Endothelial cell of umbilical vein (primary cell): ENCODE results near the gene CHD9. TPM values are rescaled to one million over a fixed set of nuclear protein-coding genes. Genes with fewer than 3 reads are reported as not detected.

Experiments
- BruUV-seq: library from RNA; stranded (reverse); fragments of 400-500 nt; replicated peaks from 2 replicates; lab custom pipeline; 2021; lab: Mats Ljungman, UMichigan
- CTCF ChIA-PET: fragments of 300-600, 350-600 bp; sonication (Branson Sonifier 250); formaldehyde crosslinking; loops from one replicate; lab custom pipeline; 2021; ENCODE audit warnings: antibody characterized with exemption, inconsistent platforms; lab: Charles Lee
- POLR2A ChIA-PET: fragments of 300-600, 350-600 bp; sonication (Branson Sonifier 250); formaldehyde crosslinking; loops from one replicate; lab custom pipeline; 2021; ENCODE audit warnings: antibody characterized with exemption, inconsistent platforms; lab: Charles Lee
- DNase-seq: peaks from one replicate; pipeline ENCODE4 v3.0.0-alpha.2; 2011; ENCODE audit warnings: low read depth, low spot score
- FAIRE-seq: peaks from 2 replicates; lab custom pipeline; 2011; peaks lifted over from hg19 to GRCh38; lab: Jason Lieb, UNC
- H2AFZ ChIP-seq: 2 replicates; pipeline ENCODE4 v1.6.0; 2012; ENCODE audit warnings: low read depth, low read length, control low read depth, inconsistent platforms
- H3K27ac ChIP-seq: 2 replicates; pipeline ENCODE4 v1.5.1; 2011; ENCODE audit warnings: low read depth, mild to moderate bottlenecking, control low read depth, low read length, moderate library complexity; ENCODE audit not compliant: insufficient read depth
- H3K27me3 ChIP-seq, 2 experiments: 2 replicates each; pipeline versions ENCODE4 v1.6.0 to v1.6.1; 2011; ENCODE audit warnings: low read length in 2 of 2, mixed read lengths in 1 of 2; ENCODE audit not compliant: control insufficient read depth in 2 of 2, insufficient read depth in 2 of 2
- H3K36me3 ChIP-seq, 2 experiments: 2 replicates in 1 of 2; 3 replicates in 1 of 2; pipeline ENCODE4 v1.5.1; 2011; ENCODE audit warnings: low read length in 2 of 2, mild to moderate bottlenecking in 1 of 2, moderate library complexity in 1 of 2; ENCODE audit not compliant: control insufficient read depth in 2 of 2, insufficient read depth in 2 of 2; ENCODE audit errors: extremely low read depth in 1 of 2
- H3K4me1 ChIP-seq: 3 replicates; pipeline ENCODE4 v1.5.1; 2011; ENCODE audit warnings: mild to moderate bottlenecking, low read length; ENCODE audit not compliant: control insufficient read depth, insufficient read depth; ENCODE audit errors: extremely low read depth
- H3K4me2 ChIP-seq: 2 replicates; pipeline ENCODE4 v1.6.1; 2011; ENCODE audit warnings: low read length, control low read depth, mixed read lengths; ENCODE audit not compliant: insufficient read depth
- H3K4me3 ChIP-seq, 3 experiments: fragments of 200-600 bp in 1 of 3; sonication (generic), shearing (Covaris generic) in 1 of 3; replicated peaks in 1 of 3; 2 replicates each; pipeline ENCODE4 v1.5.1; 2011 to 2016; ENCODE audit warnings: control low read depth in 3 of 3, low read length in 3 of 3, mild to moderate bottlenecking in 2 of 3, inconsistent platforms in 1 of 3, low read depth in 1 of 3, moderate library complexity in 1 of 3; ENCODE audit not compliant: insufficient read depth in 1 of 3
- H3K79me2 ChIP-seq: 2 replicates; pipeline ENCODE4 v1.6.0; 2012; ENCODE audit warnings: low read length, inconsistent platforms; ENCODE audit not compliant: control insufficient read depth, insufficient read depth
- H3K9ac ChIP-seq: replicated peaks from 2 replicates; pipeline ENCODE3; 2011; ENCODE audit warnings: low read length, control low read depth; ENCODE audit not compliant: insufficient read depth; ENCODE audit errors: extremely low read depth
- H3K9me1 ChIP-seq: replicated peaks from 3 replicates; pipeline ENCODE4 v1.6.0; 2011; ENCODE audit warnings: mild to moderate bottlenecking, low read length; ENCODE audit not compliant: control insufficient read depth, insufficient read depth; ENCODE audit errors: extremely low read depth
- H3K9me3 ChIP-seq: replicated peaks from 2 replicates; pipeline ENCODE4 v1.5.1; 2012; ENCODE audit warnings: low read length, inconsistent platforms; ENCODE audit not compliant: control insufficient read depth, insufficient read depth
- H4K20me1 ChIP-seq: replicated peaks from 2 replicates; pipeline ENCODE3; 2011; ENCODE audit warnings: mild to moderate bottlenecking, low read length; ENCODE audit not compliant: control insufficient read depth, insufficient read depth; ENCODE audit errors: extremely low read depth
- EZH2 ChIP-seq: IDR thresholded peaks from 2 replicates; pipeline ENCODE4 v1.6.1; 2012; ENCODE audit warnings: borderline replicate concordance, low read depth, mild to moderate bottlenecking, moderate library complexity, low read length, inconsistent platforms; ENCODE audit not compliant: severe bottlenecking
- FOS ChIP-seq: IDR thresholded peaks from 2 replicates; pipeline ENCODE4 v1.6.1; 2011; ENCODE audit warnings: mild to moderate bottlenecking, low read length, moderate library complexity, borderline replicate concordance; ENCODE audit not compliant: insufficient read depth
- GATA2 ChIP-seq: IDR thresholded peaks from 2 replicates; pipeline ENCODE4 v1.7.0; 2011; ENCODE audit warnings: low read depth, mild to moderate bottlenecking, moderate library complexity, mixed read lengths, low read length; ENCODE audit not compliant: insufficient read length, insufficient read depth
- JUN ChIP-seq: IDR thresholded peaks from 2 replicates; pipeline ENCODE4 v1.6.1; 2011; ENCODE audit warnings: borderline replicate concordance, low read depth; ENCODE audit not compliant: insufficient read length, insufficient read depth
- MAX ChIP-seq: IDR thresholded peaks from 2 replicates; pipeline ENCODE4 v1.6.1; 2011; ENCODE audit not compliant: insufficient read depth, insufficient read length
- POLR2A ChIP-seq: IDR thresholded peaks from 2 replicates; pipeline ENCODE4 v1.6.1; 2012; ENCODE audit warnings: low read depth, mild to moderate bottlenecking, control low read depth, low read length
- POLR2AphosphoS5 ChIP-seq: IDR thresholded peaks from 2 replicates; pipeline ENCODE4 v1.6.1; 2012; ENCODE audit warnings: low read depth, mild to moderate bottlenecking, control low read depth, low read length, moderate library complexity; ENCODE audit not compliant: insufficient read depth
- dilution Hi-C: fragments of 300-500 bp; cut with MboI; formaldehyde crosslinking; loops from one replicate; pipeline ENCODE4 v1.15.0; 2019; ENCODE audit warnings: low sequenced_read_pairs; ENCODE audit not compliant: extremely low pct_ligation_motif_present
- intact Hi-C: fragments of 100-400 bp; cut with micrococcal nuclease; formaldehyde crosslinking; loops from one replicate; pipeline ENCODE4 v1.10.0; 2022
- polyA plus RNA-seq, 4 experiments: library from polyadenylated mRNA; depleted of rRNA in 3 of 4; stranded (reverse) in 3 of 4; unstranded in 1 of 4; fragments of >200 nt; gene quantifications; 2 replicates each; pipeline versions ENCODE4 v1.2.1 to v1.2.3, GENCODE V29; 2011 to 2012; ENCODE audit warnings: missing spikeins in 1 of 4
- total RNA-seq: library from RNA; stranded (reverse); gene quantifications from 2 replicates; pipeline ENCODE4 v1.2.3, GENCODE V29; 2021

CHD9 gene
- total and polyA plus RNA-seq, 2 donors (not counting 3 experiments of a cell fraction or from before 2014, with no cell fraction given), result 9.9 to 59.2 TPM

- no peaks in the 10 kb centered on the region for H3K9me3 ChIP-seq
- H3K4me2 ChIP-seq, result peak overlapping the region; percentile 96
- dilution Hi-C loops (no loop called here), intact Hi-C loops (loop anchor here (1.0 to 10.0 kb wide), 9 partner anchors 36 to 449 kb away; partner anchors contain the start of genes AKTIP and RBL2)
- ChIA-PET CTCF (interaction anchor here (0.6 to 5.6 kb wide), 36 partner anchors 16 to 234 kb away, joined by 3 to 62 read pairs (median 6); no protein-coding TSS in a partner anchor), POLR2A (interaction anchor here (0.6 to 3.2 kb wide), 3 partner anchors 35 to 74 kb away, joined by 3 to 11 read pairs (median 3); no protein-coding TSS in a partner anchor)
- H4K20me1 ChIP-seq, result no peaks in the 10 kb centered on the region
- H3K27me3 ChIP-seq, result no peaks in the 10 kb centered on the region
- H3K9me1 ChIP-seq, result no peaks in the 10 kb centered on the region
- H3K36me3 ChIP-seq, result no peaks in the 10 kb centered on the region
- H3K79me2 ChIP-seq, result peaks cover 9% of the 10 kb centered on the region
- DNase-seq (peak; percentile 69), FAIRE-seq (peak; percentile 77)
- H3K4me1 ChIP-seq, result peaks cover 26% of the 10 kb centered on the region
- peak overlapping the region; percentile 85 for H2AFZ ChIP-seq
- peak overlapping the region; percentile 47 to 75 (median 57) for H3K4me3 ChIP-seq
- peak overlapping the region; percentile 62 for H3K9ac ChIP-seq
- TF ChIP-seq GATA2, result peak; percentile 61
- peak; percentile 4 for TF ChIP-seq POLR2A
- no peak for TF ChIP-seq FOS
- H3K27ac ChIP-seq, result peak overlapping the region; percentile 75
- TSS peak; percentile 21 for BruUV-seq
These were observed 975 bp downstream of the CHD9 start for GRCh38 chr16:53055541-53056391.

GRCh38 chr16:53056392-53056881, 1.6 kb downstream of the CHD9 start:
- dilution Hi-C loops, result no loop called here
- POLR2A ChIA-PET, result interaction anchor here (0.6 to 3.2 kb wide), 2 partner anchors 43 to 73 kb away, joined by 3 to 11 read pairs; no protein-coding TSS in a partner anchor
- CTCF ChIA-PET, result interaction anchor here (0.6 to 5.6 kb wide), 14 partner anchors 16 to 227 kb away, joined by 3 to 62 read pairs (median 25); no protein-coding TSS in a partner anchor
- Histone ChIP-seq H3K27ac (no peak overlapping the region), H3K9me1 (no peaks in the 10 kb centered on the region), H3K27me3 (no peaks in the 10 kb centered on the region), H3K79me2 (peaks cover 12% of the 10 kb centered on the region), H3K36me3 (no peaks in the 10 kb centered on the region), H3K4me3 (no peak overlapping the region), H3K9ac (no peak overlapping the region), H3K9me3 (no peaks in the 10 kb centered on the region), H3K4me2 (peak overlapping the region; percentile 96), H4K20me1 (no peaks in the 10 kb centered on the region), H2AFZ (no peak overlapping the region), H3K4me1 (peaks cover 26% of the 10 kb centered on the region)
- BruUV-seq, result no TSS peak
- FAIRE-seq (peak; percentile 87), DNase-seq (peak; percentile 74)
- TF ChIP-seq JUN (no peak), POLR2AphosphoS5 (no peak), EZH2 (no peak), POLR2A (no peak), GATA2 (peak; percentile 94), MAX (no peak)
- intact Hi-C loops, result loop anchor here (10.0 kb wide), 2 partner anchors 378 to 448 kb away; partner anchors contain the start of genes AKTIP and RBL2
